Fibroblast of mammary gland (primary cell): Measurements from ENCODE around the gene ZFP30.

ENCODE experiments used
- DNase-seq: peaks from one replicate; pipeline ENCODE4 v3.0.0-alpha.2; 2010; ENCODE audit warnings: low read depth
- H3K4me3 ChIP-seq: 2 replicates; pipeline ENCODE4 v1.5.1; 2011; ENCODE audit warnings: low read depth, mild to moderate bottlenecking, low read length, moderate library complexity; ENCODE audit not compliant: control insufficient read depth
- CTCF ChIP-seq: conservative IDR thresholded peaks from 2 replicates; pipeline ENCODE4 v1.5.1; 2011; ENCODE audit warnings: low read depth, low read length, inconsistent platforms; ENCODE audit not compliant: control insufficient read depth, insufficient read depth

Gene ZFP30

GRCh38 chr19:37594982-37595382 is 60.3 kb downstream of the ZFP30 start:
- TF ChIP-seq CTCF: no peak
- peak overlapping the region; percentile 87 for H3K4me3 ChIP-seq
- DNase-seq: peak; percentile 55

GRCh38 chr19:37594304-37594981 is 60.8 kb downstream of the ZFP30 start, which contains the start of the genes ZNF540 and ZNF571:
TSS of gene ZNF540 (plus strand) at chr19:37594876. CDS start at chr19:37598448, 3,572 bp downstream.
TSS of gene ZNF571 (minus strand) at chr19:37594792. CDS start at chr19:37586676, 8,116 bp downstream.
- peak; percentile 93 for DNase-seq
- peak within 1 kb of the TSS; percentile 87 for H3K4me3 ChIP-seq
- no peak for TF ChIP-seq CTCF

GRCh38 chr19:37593996-37594303 is 61.3 kb downstream of the ZFP30 start:
- DNase-seq: no peak
- peak overlapping the region; percentile 87 for H3K4me3 ChIP-seq
- TF ChIP-seq CTCF: no peak

GRCh38 chr19:37583340-37583739 is 71.9 kb downstream of the ZFP30 start:
- H3K4me3 ChIP-seq: no peak overlapping the region
- DNase-seq: no peak
- no peak for TF ChIP-seq CTCF

GRCh38 chr19:37572203-37572602 is 83.1 kb downstream of the ZFP30 start:
- peak; percentile 68 for DNase-seq
- TF ChIP-seq CTCF: no peak

GRCh38 chr19:37565370-37565669 is 89.9 kb downstream of the ZFP30 start:
- DNase-seq: no peak
- no peak for TF ChIP-seq CTCF
- no peak overlapping the region for H3K4me3 ChIP-seq

More at GRCh38 chr19:37572203-37572602, 83.1 kb downstream of the ZFP30 start:
- no peak overlapping the region for H3K4me3 ChIP-seq
